Common myeloid progenitor, CD34-positive (primary cell): Measurements from ENCODE around the gene FAM13A.

Experiments
- CTCF ChIA-PET: fragments of 350-600 bp; sonication (Branson Sonifier 250); formaldehyde crosslinking; loops from one replicate; lab custom pipeline; 2021; ENCODE audit warnings: antibody characterized with exemption; lab: Charles Lee
- POLR2A ChIA-PET: fragments of 350-600 bp; sonication (Branson Sonifier 250); formaldehyde crosslinking; loops from one replicate; lab custom pipeline; 2021; ENCODE audit warnings: antibody characterized with exemption; lab: Charles Lee
- DNase-seq, 3 donors: peaks; one replicate each; pipeline versions ENCODE4 v3.0.0 to v3.0.0-alpha.2; 2013
- H3K27ac ChIP-seq, 2 experiments: 1 replicate in 1 of 2; 2 replicates in 1 of 2; pipeline ENCODE4 v1.7.0; 2013; ENCODE audit warnings: inconsistent platforms in 2 of 2, low read length in 2 of 2, mild to moderate bottlenecking in 2 of 2, low read depth in 1 of 2, moderate library complexity in 1 of 2; ENCODE audit not compliant: severe bottlenecking in 2 of 2, insufficient read depth in 1 of 2, poor library complexity in 1 of 2
- H3K27me3 ChIP-seq, 5 experiments: replicated peaks in 2 of 5; 1 replicate in 3 of 5; 2 replicates in 2 of 5; pipeline versions ENCODE4 v1.6.1 to v1.7.0; 2013; ENCODE audit warnings: low read length in 4 of 5, mild to moderate bottlenecking in 2 of 5, moderate library complexity in 2 of 5, inconsistent platforms in 1 of 5; ENCODE audit not compliant: insufficient read depth in 5 of 5, control insufficient read depth in 4 of 5
- H3K36me3 ChIP-seq, 4 experiments: 1 replicate in 2 of 4; 2 replicates in 2 of 4; pipeline versions ENCODE4 v1.6.1 to v1.7.0; 2013; ENCODE audit warnings: low read length in 3 of 4, control low read depth in 1 of 4, mild to moderate bottlenecking in 1 of 4; ENCODE audit not compliant: control insufficient read depth in 4 of 4, insufficient read depth in 4 of 4
- H3K4me1 ChIP-seq, 4 experiments: 1 replicate in 3 of 4; 2 replicates in 1 of 4; pipeline versions ENCODE4 v1.6.1 to v1.7.1; 2013; ENCODE audit warnings: low read length in 3 of 4, mild to moderate bottlenecking in 3 of 4, control low read depth in 1 of 4, inconsistent platforms in 1 of 4, moderate library complexity in 1 of 4; ENCODE audit not compliant: control insufficient read depth in 4 of 4, insufficient read depth in 4 of 4; ENCODE audit errors: control extremely low read depth in 1 of 4
- H3K4me3 ChIP-seq, 7 experiments: 1 replicate in 4 of 7; 2 replicates in 3 of 7; pipeline versions ENCODE4 v1.5.1 to v1.7.0; 2013; ENCODE audit warnings: mild to moderate bottlenecking in 7 of 7, low read length in 6 of 7, moderate library complexity in 6 of 7, inconsistent platforms in 2 of 7, low read depth in 2 of 7, control low read depth in 1 of 7; ENCODE audit not compliant: insufficient read depth in 4 of 7, control insufficient read depth in 1 of 7; ENCODE audit errors: extremely low read depth in 1 of 7
- H3K9me3 ChIP-seq, 5 experiments: 1 replicate in 4 of 5; 2 replicates in 1 of 5; pipeline versions ENCODE4 v1.6.1 to v1.7.1; 2013; ENCODE audit warnings: low read length in 4 of 5, mild to moderate bottlenecking in 2 of 5, inconsistent platforms in 1 of 5, low read depth in 1 of 5, moderate library complexity in 1 of 5; ENCODE audit not compliant: control insufficient read depth in 4 of 5, insufficient read depth in 2 of 5; ENCODE audit errors: control extremely low read depth in 1 of 5
- WGBS: methylation state at CpG from one replicate; pipeline ENCODE4 v1.1.5; 2013; ENCODE audit not compliant: insufficient coverage; 5-methylcytosine and 5-hydroxymethylcytosine counted together

FAM13A gene

DNA sequence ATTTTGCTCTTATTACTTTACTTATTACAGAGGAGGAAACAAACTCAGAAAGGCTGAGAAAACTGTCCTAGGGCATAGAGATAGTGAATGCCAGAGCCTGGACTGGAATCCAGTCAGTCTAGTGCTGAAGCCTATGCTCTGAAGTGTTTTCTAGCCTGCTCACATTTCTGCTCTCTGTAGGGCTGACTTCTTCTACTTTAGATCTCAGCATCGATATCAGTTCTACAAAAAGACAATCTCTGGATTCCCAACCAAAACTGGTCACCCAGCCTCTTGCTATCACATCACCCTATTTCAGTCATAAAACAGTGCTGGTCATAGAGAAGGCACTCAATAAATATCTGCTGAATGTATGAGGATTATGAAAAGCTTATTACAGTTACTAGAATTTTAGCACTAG is 87.2 kb downstream of the FAM13A start:
- CTCF ChIA-PET: no interaction called here

DNA sequence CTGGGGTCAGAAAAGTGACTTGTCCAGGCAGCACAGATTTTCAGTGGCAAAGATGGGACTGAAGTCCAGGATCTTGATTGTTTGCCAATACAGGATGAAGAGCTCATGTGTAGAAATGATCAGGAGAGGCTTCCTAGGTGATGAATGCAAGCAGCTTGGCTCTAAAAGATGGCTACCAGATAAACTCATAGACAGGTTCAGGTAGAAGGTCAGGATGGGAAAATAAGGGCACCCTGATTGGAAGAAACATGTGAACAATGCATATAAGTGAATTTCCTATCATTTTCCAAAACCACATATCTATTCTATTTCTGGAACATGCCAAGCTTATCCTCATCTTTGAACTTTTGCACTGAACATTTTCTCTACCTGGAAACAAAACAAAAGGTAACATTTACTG is 87.7 kb downstream of the FAM13A start:
- ChIA-PET CTCF (no interaction called here), POLR2A (no interaction called here)
- no peaks in the 10 kb centered on the region for H3K4me1 ChIP-seq
- H3K27ac ChIP-seq: no peak overlapping the region
- no peaks in the 10 kb centered on the region for H3K27me3 ChIP-seq
- peaks cover 2 to 12% (median 3%) of the 10 kb centered on the region in 5 experiments for H3K9me3 ChIP-seq
- H3K4me3 ChIP-seq: no peak overlapping the region
- peaks cover 0 to 2% (median 2%) of the 10 kb centered on the region in 4 experiments for H3K36me3 ChIP-seq
- no peak for DNase-seq

More for the DNA sequence above, 87.2 kb downstream of the FAM13A start:
- POLR2A ChIA-PET: no interaction called here
- DNase-seq: no peak
- no peak overlapping the region for H3K4me3 ChIP-seq
- H3K27me3 ChIP-seq: no peaks in the 10 kb centered on the region
- no peaks in the 10 kb centered on the region for H3K4me1 ChIP-seq
- H3K36me3 ChIP-seq: peaks cover 0 to 2% (median under 1%) of the 10 kb centered on the region in 4 experiments
- no peak overlapping the region for H3K27ac ChIP-seq
- 100% methylated on average over 1 of the region's 1 CpG for WGBS
- H3K9me3 ChIP-seq: peaks cover 2 to 15% (median 3%) of the 10 kb centered on the region in 5 experiments

DNA sequence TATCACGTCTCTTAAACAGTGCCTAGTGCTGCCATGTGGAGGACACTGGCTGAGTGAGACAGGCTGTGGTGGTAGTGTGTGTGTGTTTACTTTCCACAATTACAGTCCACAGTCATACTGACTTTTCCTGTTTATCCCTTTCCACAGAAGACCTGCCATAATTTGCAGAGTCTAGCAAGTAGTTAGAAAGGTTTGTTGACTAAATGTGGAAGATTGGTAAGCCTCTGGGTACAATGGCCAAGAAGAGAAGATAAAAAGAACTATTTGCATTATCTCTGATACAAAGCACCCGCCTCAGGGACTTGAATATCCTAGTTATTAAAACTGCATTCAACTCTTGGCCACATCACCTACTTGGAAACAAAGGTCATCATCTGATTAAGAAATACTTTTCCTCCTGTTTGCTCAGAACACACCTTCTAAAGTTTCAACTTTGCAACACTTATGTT is 89.1 kb downstream of the FAM13A start:
- Histone ChIP-seq H3K36me3 (peaks cover 0 to 6% (median under 1%) of the 10 kb centered on the region in 4 experiments), H3K27me3 (no peaks in the 10 kb centered on the region), H3K4me1 (no peaks in the 10 kb centered on the region), H3K9me3 (peaks cover 0 to 2% (median 0%) of the 10 kb centered on the region in 5 experiments), H3K4me3 (no peak overlapping the region), H3K27ac (no peak overlapping the region)
- no peak for DNase-seq
- 100% methylated on average over 1 of the region's 2 CpGs for WGBS
- ChIA-PET POLR2A (no interaction called here), CTCF (no interaction called here)

DNA sequence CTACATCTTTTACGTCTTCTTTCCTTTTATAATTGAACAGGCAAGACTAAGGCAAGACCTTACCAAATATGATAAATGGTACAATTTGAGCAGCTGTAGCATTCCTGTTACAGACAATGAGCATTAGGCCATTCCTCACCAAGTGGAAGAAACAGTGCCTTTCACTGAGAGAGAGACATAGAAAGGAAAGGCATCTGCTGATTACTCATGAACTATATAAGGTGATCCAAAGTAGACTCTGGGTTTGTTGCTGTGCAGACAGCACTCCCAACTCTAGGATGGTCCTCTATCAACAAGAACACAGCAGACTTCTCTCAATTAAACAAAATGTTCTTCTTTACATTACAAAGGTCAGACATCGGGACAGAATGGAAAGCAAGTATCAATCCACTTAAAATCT is 91.9 kb downstream of the FAM13A start:
- Histone ChIP-seq H3K27me3 (no peaks in the 10 kb centered on the region), H3K36me3 (peaks cover 0 to 6% (median under 1%) of the 10 kb centered on the region in 4 experiments), H3K27ac (no peak overlapping the region), H3K4me1 (peaks cover 0 to 11% (median 6%) of the 10 kb centered on the region in 4 experiments), H3K4me3 (no peak overlapping the region), H3K9me3 (peaks cover 0 to 2% (median 0%) of the 10 kb centered on the region in 5 experiments)
- CTCF ChIA-PET: no interaction called here
- WGBS: no CpG with 5 or more reads among the region's 2 CpGs
- no peak for DNase-seq
- POLR2A ChIA-PET: no interaction called here

DNA sequence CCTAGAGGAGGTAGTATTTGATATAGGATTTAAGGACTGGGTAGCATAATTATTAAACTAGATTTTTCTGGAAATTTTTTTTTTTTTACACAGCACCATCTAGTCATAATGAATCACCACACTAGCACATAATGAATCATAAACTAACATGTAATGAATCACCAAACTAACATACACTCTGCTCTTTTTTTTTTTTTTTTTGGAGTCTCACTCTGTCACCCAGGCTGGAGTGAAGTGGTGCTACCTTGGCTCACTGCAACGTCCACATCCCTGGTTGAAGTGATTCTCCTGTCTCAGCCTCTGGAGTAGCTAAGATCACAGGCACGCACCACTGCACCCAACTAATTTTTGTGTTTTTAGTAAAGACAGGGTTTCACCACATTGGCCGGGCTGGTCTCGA is 92.5 kb downstream of the FAM13A start:
- Histone ChIP-seq H3K27me3 (no peaks in the 10 kb centered on the region), H3K36me3 (peaks cover 0 to 6% (median under 1%) of the 10 kb centered on the region in 4 experiments), H3K4me1 (peaks cover 0 to 12% (median 6%) of the 10 kb centered on the region in 4 experiments), H3K4me3 (no peak overlapping the region), H3K27ac (no peak overlapping the region), H3K9me3 (peaks cover 0 to 2% (median 0%) of the 10 kb centered on the region in 5 experiments)
- POLR2A ChIA-PET: interaction anchor here (0.7 kb wide), 1 partner anchor 1248 kb away, joined by 3 read pairs; no protein-coding TSS in a partner anchor
- 100% methylated on average over 2 of the region's 4 CpGs for WGBS
- CTCF ChIA-PET: no interaction called here
- no peak for DNase-seq

DNA sequence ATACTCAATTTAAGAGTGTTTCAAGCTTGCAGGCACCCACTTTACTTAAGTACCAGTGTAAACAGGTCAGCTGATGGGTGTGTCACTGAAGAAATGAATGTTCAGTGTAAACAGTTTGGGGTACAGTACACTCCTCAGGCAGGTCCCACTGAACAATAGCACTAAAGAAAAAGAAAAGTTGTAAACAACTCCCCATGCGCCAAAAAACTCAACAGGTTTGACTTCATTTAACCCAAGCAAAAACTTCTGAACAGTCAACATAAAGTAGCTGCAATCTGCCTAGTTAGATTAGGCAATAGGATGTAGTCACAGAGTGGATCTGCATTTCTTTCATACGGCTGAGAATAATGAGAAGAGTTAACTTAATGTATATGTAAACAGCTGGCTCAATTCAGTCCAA is 93.2 kb downstream of the FAM13A start:
- no peak overlapping the region for H3K27ac ChIP-seq
- H3K9me3 ChIP-seq: peaks cover 0 to 3% (median 0%) of the 10 kb centered on the region in 5 experiments
- H3K4me1 ChIP-seq: peaks cover 0 to 12% (median 6%) of the 10 kb centered on the region in 4 experiments
- no peak overlapping the region for H3K4me3 ChIP-seq
- no CpG with 5 or more reads among the region's 2 CpGs for WGBS
- no peaks in the 10 kb centered on the region for H3K27me3 ChIP-seq
- CTCF ChIA-PET: no interaction called here
- peaks cover 0 to 6% (median 0%) of the 10 kb centered on the region in 4 experiments for H3K36me3 ChIP-seq
- POLR2A ChIA-PET: interaction anchor here (0.7 kb wide), 1 partner anchor 1249 kb away, joined by 3 read pairs; no protein-coding TSS in a partner anchor
- no peak for DNase-seq

DNA sequence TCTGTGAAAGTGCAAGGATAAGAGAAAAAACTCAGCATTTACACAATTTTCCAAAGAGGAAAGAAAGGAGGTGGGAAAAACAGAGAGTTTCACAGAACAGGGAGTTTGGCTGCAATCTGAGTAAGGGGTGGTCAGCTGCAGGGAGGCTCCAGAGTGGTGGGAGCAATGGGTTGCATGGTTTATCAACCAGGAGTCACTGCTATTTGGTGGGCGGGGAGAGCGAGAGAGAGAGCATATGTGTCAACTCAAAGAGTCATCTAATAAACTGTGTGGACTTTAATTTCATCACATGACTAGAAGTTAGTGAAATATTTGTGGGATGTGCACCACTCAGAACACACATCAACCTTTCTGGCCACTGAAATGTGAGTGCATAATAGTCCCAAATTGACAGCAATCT is 94.6 kb downstream of the FAM13A start:
- Histone ChIP-seq H3K36me3 (peaks cover 0 to 6% (median 0%) of the 10 kb centered on the region in 4 experiments), H3K4me1 (peaks cover 0 to 24% (median 16%) of the 10 kb centered on the region in 4 experiments), H3K4me3 (no peak overlapping the region), H3K9me3 (peaks cover 0 to 6% (median 0%) of the 10 kb centered on the region in 5 experiments), H3K27me3 (no peaks in the 10 kb centered on the region), H3K27ac (no peak overlapping the region)
- WGBS: no CpG with 5 or more reads among the region's 2 CpGs
- DNase-seq: no peak
- POLR2A ChIA-PET: no interaction called here
- CTCF ChIA-PET: no interaction called here
